DMS79 treated with DMSO at 0.1 percent for 48 hours (cell line): Measurements from ENCODE around the gene SSU72.
"Not testable (repeated sequence)": the region's sequence is repeated elsewhere in the genome, so short reads cannot be mapped to it uniquely, and the experiment has no call there.

Experiments used
- DNase-seq: peaks from one replicate; lab custom pipeline; 2025; lab: John Stamatoyannopoulos, UW

The SSU72 gene

GRCh38 chr1:1595341-1595740, 20.7 kb upstream of the SSU72 start:
- not testable (repeated sequence) for DNase-seq

DNA sequence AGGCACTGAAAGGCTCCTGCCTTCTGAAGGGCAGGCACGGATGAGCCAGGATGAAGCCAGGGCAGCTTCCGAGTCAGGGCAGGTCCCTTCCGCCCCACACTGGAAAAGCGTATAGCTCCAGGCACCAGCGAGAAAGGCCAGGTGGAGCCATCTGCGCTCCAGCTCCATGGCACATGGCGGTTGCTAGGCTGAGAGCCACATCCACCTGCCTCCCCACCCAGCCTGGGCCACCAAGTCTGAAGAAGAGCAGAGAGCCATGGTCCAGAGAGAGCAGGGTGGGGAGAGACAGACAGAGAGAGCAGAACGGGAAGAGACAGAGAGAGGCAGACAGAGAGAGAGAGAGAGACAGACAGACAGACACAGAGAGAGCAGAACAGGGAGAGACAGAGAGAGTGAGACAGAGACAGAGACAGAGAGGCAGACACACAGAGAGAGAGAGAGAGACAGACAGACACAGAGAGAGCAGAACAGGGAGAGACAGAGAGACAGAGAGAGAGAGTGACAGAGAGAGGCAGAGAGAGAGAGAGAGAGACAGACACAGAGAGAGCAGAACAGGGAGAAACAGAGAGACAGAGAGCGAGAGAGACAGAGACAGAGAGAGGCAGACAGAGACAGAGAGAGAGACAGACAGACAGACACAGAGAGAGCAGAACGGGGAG, 20.1 kb upstream of the SSU72 start:
- no peak for DNase-seq

DNA sequence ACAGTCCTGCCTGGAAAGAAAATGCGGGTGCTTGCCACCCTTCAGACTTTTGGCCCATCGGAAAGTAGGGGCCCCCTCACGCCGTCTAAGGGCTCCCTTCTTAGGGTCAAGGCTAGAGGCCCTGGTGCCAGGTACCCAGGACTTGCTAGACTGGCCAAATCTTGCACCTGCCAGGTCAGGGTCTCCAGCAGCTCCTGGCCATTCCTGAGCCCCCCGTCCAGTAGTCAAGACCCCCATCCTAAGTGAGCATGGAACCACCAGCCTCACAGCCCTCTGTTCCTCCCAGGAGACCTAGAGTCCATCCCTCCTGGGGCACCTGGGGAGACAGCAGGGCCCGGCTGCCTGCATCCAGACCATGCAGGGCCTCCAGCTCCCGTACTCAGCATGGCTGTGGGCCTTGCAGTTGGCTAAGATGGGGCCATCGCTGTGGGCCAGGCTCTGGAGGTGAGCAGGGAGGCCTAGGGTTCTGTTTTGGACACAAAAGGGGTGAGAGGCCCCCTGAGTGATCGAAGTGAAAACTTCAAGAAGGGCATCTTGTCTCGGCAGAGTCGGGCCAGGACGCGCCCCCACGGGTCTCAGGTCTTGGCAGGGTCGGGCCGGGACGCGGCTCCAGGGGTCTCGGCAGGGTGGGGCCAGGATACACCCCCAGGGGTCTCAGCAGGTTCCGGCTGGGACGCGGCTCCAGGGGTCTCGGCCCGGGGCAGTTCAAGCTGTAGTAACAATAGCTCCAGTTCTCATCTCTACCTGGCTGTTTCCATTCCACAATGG, 19.4 kb upstream of the SSU72 start:
- DNase-seq = no peak

DNA sequence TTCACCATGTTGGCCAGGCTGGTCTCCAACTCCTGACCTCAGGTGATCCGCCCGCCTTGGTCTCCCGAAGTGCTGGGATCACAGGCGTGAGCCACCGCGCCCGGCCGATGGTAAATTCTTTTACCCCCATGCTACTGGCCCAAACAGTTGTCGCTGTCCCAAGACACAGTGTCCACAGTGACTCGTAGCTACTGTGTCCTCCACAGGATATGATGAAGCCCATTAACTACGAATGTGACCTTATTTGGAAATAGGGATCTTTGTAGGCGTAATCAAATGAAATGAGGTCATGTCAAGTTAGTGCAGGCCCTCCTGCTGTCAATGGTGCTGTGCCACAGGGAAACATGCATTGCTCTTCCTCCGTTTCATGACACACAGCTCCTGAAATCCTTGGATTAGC, 16.8 kb upstream of the SSU72 start:
- DNase-seq = no peak

DNA sequence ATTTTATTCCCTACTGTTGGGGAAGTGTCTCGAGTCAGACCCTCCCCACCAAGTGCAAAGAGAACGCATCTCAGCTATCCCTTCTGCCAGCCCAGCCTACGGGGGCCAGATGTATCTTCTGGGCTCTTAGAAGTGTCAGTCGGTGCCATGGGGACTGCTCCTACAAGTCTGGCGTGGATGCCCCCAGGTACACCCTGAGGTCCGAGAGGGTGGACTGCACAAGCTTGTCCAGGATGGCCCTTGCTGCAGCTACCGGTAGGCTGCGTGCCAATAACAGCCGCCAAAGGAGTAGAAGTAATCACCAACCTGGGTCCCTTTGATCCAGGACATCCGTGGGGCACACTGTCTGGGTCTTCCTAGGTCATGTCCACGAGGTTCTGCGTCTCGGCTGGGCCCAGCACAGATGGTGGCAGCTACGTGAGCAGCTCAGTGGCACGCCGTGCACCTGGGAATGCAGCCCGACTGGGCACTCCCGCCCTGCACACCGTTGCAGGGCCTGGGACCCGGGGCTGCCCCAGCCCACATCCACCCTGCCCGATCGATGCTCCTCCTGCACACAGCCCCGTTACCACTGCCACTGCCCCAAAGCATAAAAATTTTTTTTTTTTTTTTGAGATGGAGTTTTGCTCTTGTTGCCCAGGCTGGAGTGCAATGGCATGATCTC, 8.8 kb upstream of the SSU72 start:
- DNase-seq = no peak

DNA sequence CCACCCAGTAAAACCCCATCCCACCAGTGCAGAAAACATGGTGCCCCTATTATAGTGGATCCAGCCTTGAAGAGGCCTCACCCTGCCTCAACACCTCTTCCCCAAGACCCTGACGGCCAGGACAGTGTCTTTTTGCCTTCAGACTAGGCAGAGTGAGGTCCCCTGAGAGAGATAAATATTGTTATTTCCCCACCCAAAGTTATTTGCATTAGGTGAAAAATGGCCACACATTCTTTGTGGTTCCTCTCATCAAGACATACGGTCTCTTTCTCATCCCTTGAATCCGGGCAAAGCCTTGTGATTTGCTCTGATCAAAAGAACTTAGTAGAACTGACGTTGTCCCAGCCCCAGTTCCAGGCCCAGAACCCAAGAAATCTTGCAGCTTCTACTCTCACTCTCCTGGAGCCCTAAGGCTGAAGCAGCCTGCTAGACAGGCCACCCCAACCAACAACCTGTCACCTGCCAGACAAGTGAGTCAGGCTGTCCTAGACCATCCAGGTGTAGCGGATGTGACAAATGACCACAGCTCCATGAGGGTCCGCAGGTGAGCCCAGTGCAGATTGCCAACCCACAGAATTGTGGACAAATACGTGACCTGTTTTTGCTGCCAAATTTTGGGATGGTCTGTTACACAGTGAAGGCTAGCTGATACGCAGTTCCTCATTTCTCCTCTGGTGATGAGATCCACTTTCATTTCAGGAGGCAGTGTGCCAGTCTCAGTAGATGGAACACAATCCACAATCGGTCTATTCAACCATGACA, 8.1 kb upstream of the SSU72 start:
- no peak for DNase-seq

- no peak for DNase-seq
Measured at GRCh38 chr1:1578371-1578940, 3.8 kb upstream of the SSU72 start.

DNA sequence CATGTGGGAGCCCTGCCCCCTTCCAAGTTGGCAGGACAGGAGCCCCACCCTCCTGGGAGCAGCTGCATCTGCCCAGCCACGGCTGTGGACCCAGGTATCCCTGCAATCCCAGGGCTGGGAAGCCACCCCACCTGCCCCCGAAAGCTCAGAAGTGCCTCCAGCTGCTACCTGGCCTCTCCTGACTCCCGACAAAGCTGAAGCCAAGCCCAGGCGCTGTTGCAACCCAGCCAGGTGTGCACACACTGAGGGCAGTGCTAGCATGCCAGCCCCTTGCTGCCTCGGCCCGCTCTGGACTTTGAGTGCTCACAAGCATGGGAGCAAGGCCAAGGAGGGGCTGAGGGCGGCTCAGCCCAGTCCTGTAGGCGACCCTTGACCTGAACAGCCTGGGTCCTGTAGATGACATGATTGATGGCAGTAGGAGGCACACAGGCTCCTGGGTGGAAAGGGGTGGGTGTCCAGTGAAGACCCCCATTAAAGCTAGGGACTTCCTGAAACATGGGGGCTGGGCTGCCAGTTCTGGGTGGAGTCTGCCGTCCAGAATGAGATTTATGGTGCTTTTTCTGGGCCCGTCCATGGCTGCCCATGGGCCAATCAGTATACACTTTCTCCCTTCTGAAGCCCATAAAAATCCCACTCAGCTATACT, 2.8 kb upstream of the SSU72 start:
- DNase-seq = no peak

- peak; percentile 60 for DNase-seq
Measured at GRCh38 chr1:1573843-1574720, 581 bp downstream of the SSU72 start.

GRCh38 chr1:1569341-1569740, 5.3 kb downstream of the SSU72 start:
- no peak for DNase-seq

- no peak for DNase-seq
Measured at GRCh38 chr1:1567891-1568291, 6.8 kb downstream of the SSU72 start.

DNA sequence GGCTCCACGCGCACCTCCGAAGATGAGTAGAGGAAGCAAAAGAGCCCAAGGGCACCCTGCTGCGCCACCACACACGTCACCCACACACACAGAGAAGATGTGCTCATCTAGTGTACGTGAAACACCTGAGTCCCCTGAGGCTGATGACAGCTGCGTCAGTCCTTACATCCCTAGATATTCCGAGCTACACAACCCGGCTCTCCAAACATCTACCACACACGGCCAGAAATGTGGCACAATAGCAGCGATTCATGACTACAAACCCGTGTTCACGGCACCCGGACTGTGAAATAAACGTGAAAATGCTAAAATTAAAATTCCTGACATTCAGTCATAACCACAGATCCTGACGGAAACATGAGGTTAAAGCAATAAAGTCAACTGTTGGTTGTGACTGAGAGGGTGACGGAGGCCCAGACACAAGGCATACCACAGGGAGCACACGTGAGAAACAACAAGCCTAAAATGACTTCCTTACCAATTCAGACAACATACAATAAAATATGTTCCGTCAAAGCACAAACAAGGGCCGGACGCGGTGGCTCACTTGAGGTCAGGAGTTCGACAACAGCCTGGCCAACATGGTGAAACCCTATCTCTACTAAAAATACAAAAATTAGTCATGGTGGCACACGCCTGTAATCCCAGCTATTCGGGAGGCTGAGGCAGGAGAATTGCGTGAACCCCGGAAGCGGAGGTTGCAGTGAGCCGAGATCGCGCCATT, 7.3 kb downstream of the SSU72 start:
- DNase-seq = no peak

DNA sequence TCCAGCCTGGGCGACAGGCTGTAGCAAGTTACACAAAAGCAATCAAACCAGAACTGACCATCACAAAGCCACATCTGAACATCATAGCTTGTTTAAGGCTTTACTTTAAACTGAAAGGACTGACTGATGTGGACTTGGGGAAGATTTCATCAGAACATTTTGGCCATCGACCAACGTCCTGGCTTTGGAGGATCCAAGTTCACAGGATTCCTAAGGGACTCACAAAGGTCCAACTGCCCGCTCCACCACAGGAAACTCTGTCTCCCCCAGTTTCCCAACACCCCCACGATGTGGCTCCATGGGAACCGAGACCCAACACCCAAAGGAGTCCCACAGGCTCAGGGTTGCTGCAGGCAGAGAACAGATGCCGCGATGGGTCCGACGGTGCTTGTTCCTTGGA, 9.3 kb downstream of the SSU72 start:
- DNase-seq = no peak

DNA sequence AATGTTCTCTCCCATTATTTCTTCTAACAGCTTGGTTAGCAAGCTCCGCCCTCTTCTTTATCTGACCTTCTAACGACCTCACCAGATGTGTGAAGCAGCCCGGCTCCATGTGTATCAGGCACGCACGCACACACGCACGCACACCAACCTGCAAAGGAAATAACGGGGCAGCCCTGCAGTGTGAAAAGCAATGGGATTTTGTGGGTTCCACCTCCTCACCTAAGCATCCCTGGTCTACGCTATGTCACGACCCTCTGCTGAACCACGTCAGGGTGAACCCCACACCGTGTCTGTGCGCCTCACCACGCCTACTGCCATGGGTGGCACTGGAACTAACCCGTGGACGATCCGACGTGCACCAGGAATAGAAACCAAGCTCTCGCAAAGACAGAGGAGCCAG, 10.4 kb downstream of the SSU72 start:
- no peak for DNase-seq

GRCh38 chr1:1563688-1564087, 11.0 kb downstream of the SSU72 start:
- no peak for DNase-seq

- no peak for DNase-seq
Measured at GRCh38 chr1:1562556-1563195, 12.0 kb downstream of the SSU72 start.

DNA sequence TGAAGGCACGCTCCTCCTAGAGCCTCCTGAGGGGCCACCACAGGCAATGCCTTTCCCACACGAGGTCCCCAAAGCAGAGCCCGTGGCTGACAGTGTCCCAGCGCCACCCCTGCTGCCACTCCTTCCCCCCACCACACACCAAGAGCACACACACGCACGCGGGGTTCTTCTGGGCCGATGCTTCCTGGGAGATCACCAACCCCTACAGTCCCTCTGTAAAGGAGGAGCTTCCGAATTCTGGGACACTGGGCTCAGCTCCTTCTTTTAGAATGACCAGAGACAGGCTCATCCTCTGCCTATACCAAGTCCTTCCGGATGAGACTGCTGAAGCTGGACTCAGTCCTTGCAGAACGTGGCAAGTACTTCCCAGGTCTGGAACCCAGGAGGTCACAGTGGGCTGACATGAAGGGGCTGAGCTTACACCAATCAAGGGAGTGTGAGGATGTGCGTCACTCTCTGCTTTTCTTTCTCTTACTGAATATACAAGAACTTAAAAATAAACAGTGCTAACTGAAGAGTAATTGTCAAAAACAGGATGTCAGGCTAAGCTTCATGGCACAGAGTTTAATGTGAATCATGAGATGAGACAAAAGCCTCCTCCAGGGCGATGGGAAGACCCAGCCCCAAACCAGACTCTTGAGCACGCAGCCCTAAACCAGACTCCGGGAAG, 12.7 kb downstream of the SSU72 start:
- no peak for DNase-seq

DNA sequence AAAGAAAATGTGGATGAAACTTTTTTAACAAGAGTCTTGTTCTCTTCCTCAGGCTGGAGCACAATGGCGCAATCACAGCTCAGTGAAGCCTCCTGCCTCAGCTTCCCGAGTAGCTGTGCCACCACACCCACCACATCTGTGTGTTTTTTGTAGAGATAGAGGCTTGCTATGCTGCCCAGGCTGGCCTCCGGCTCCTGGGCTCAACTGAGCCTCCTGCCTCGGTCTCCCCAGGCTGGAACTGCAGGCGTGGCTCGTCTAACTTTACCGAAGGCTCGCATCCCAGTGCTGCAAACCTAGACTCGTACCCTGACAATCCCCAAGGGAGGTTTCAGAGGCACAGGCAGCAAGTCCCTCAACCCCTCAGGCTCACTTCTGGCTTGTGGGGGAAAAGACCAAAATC, 14.5 kb downstream of the SSU72 start:
- no peak for DNase-seq

GRCh38 chr1:1559066-1559465, 15.6 kb downstream of the SSU72 start:
- no peak for DNase-seq
